Measurements from ENCODE around the gene ZNF554. TPM values are rescaled to one million over a fixed set of nuclear protein-coding genes. Genes with fewer than 3 reads are reported as not detected.

ZNF554 gene
- polyA plus RNA-seq, 1 of the 3 experiments (the other 2 are of a cell fraction) = 1.7 TPM

DNA sequence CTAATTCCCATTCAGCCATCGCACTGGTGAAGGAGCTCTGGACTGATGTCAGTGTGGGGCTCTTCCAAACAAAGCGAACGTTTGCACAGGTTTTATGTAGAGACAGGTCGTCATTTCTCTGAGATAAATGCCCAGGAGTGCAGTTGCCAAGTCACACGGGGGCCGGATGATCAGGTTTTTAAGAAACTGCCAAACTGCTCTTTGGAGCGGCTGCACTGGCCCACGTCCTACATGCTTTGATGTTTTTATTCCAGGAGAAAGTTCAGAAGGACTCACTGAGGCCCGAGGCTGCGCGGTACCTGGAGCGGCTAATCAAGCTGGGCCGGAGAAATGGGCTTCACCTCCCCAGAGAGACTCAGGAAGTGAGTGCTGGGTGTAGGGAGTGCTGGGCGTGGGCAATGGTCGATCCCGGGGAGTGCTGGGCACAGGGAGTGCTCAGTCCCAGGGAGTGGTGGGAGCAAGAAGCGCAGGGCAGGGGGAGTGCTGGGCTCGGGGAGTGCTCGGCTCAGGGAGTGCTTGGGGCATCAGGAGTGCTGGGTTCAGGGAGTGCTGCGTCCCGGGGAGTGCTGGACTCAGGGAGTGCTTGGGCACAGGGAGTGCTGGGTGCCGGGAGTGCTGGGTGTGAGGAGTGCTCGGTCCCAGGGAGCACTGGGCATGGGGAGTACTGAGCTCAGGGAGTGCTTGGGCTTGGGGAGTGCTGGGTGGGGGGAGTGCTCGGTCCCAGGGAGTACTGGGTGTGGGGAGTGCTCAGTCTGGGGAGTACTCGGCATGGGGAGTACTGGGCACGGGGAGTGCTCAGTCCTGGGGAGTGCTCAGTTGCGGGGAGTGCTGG, 23.6 kb upstream of the ZNF554 start:
- Histone ChIP-seq H3K4me1 (ENCODE audit: control insufficient read depth in 1 of 2, insufficient read depth in 2 of 2, low read depth in 1 of 2, low read length in 1 of 2) (no peaks in the 10 kb centered on the region), H3K27ac (ENCODE audit: low read depth in 2 of 2, low read length in 1 of 2) (no peak overlapping the region), H4K20me1 (ENCODE audit: insufficient read depth) (no peaks in the 10 kb centered on the region; the same call in 1 of the 2 replicates), H3K9me3 (no peaks in the 10 kb centered on the region), H3K36me3 (replicated peaks in 1 of 2; ENCODE audit: control insufficient read depth in 1 of 2, insufficient read depth in 2 of 2, low read length in 1 of 2) (peaks cover 11 to 49% of the 10 kb centered on the region in 2 experiments), H2AFZ (ENCODE audit: low read depth) (no peak overlapping the region), H3K4me2 (no peak overlapping the region), H3K79me2 (ENCODE audit: insufficient read depth) (no peaks in the 10 kb centered on the region), H3K27me3 (ENCODE audit: insufficient read depth) (no peaks in the 10 kb centered on the region), H3K9me2 (no peaks in the 10 kb centered on the region), H3K4me3 (ENCODE audit: low read depth in 2 of 2, low read length in 1 of 2) (no peak overlapping the region), H3K9ac (no peak overlapping the region), H3F3A (replicated peaks; ENCODE audit: insufficient read depth) (no peaks in the 10 kb centered on the region)
- no peak for DNase-seq
- CTCF ChIA-PET = interaction anchor here (1.2 kb wide), 1 partner anchor 23 kb away, joined by 6 read pairs; the partner anchor contains the start of gene ZNF554
- 90% methylated on average over 25 of the region's 27 CpGs for WGBS (ENCODE audit: low lambda C conversion rate)
- POLR2A ChIA-PET = no interaction called here
- TF ChIP-seq, protein P1, sequence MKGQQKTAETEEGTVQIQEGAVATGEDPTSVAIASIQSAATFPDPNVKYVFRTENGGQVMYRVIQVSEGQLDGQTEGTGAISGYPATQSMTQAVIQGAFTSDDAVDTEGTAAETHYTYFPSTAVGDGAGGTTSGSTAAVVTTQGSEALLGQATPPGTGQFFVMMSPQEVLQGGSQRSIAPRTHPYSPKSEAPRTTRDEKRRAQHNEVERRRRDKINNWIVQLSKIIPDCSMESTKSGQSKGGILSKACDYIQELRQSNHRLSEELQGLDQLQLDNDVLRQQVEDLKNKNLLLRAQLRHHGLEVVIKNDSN (IDR thresholded peaks at IDR 0.05; ENCODE audit: borderline replicate concordance, low read depth) = no peak
- no peak for TF ChIP-seq MEF2A (IDR thresholded peaks at IDR 0.05; ENCODE audit: borderline replicate concordance, low read depth)
- TF ChIP-seq GABPA (IDR thresholded peaks at IDR 0.05; ENCODE audit: low read depth) = no peak
- TF ChIP-seq, protein P2, sequence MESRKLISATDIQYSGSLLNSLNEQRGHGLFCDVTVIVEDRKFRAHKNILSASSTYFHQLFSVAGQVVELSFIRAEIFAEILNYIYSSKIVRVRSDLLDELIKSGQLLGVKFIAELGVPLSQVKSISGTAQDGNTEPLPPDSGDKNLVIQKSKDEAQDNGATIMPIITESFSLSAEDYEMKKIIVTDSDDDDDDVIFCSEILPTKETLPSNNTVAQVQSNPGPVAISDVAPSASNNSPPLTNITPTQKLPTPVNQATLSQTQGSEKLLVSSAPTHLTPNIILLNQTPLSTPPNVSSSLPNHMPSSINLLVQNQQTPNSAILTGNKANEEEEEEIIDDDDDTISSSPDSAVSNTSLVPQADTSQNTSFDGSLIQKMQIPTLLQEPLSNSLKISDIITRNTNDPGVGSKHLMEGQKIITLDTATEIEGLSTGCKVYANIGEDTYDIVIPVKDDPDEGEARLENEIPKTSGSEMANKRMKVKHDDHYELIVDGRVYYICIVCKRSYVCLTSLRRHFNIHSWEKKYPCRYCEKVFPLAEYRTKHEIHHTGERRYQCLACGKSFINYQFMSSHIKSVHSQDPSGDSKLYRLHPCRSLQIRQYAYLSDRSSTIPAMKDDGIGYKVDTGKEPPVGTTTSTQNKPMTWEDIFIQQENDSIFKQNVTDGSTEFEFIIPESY (IDR thresholded peaks at IDR 0.05; ENCODE audit: borderline replicate concordance, low read depth) = no peak
- TF ChIP-seq, protein P3, sequence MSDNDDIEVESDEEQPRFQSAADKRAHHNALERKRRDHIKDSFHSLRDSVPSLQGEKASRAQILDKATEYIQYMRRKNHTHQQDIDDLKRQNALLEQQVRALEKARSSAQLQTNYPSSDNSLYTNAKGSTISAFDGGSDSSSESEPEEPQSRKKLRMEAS (IDR thresholded peaks at IDR 0.05; ENCODE audit: low read depth) = no peak
- no peak for TF ChIP-seq ELF1 (IDR thresholded peaks at IDR 0.05)
- no peak for TF ChIP-seq NFIC (IDR thresholded peaks at IDR 0.05; ENCODE audit: borderline replicate concordance)
- no peak for TF ChIP-seq RFX5 (IDR thresholded peaks at IDR 0.05; ENCODE audit: low read length)
- TF ChIP-seq SMC3 (IDR thresholded peaks at IDR 0.05; ENCODE audit: low read depth, low read length) = no peak
- TF ChIP-seq RAD21 (IDR thresholded peaks at IDR 0.05; ENCODE audit: low read length) = no peak
- no peak for TF ChIP-seq CHD2 (IDR thresholded peaks at IDR 0.05; ENCODE audit: low read length, partially characterized antibody)

DNA sequence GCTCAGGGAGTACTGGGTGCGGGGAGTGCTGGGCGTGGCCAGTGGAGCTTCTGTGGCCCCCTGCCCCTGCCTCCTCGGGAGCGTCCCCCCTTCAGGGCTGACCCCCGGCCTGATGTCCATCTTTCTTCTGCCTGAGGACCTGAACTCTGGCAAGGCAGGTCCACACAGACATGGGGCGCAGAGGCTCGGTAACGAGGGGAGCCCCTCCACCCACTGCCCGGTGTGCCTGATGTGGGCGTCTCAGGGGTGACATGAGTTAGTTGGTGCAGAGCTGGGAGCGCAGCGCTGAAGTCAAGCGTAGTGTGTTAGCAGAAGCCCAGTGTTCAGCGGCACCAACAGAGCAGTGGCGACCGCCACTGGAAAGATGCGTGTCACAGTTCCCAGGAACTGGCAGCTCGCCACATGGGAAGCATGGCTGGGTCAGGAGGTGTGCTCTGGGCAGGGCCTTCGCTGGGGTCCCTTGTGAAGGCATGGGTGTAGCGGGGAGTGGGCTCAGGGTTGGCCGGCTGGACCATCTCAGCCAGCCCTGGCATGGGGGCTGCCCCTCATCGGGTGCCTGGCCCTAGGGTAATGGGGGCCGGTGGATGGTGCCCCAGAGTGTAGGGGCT, 22.9 kb upstream of the ZNF554 start:
- POLR2A ChIA-PET = no interaction called here
- no peak for DNase-seq
- H3K4me3 ChIP-seq (ENCODE audit: low read depth in 2 of 2, low read length in 1 of 2) = no peak overlapping the region
- CTCF ChIA-PET = interaction anchor here (1.1 to 1.2 kb wide), 2 partner anchors 23 to 72 kb away, joined by 3 to 6 read pairs; partner anchors contain the start of gene ZNF554
- H3F3A ChIP-seq (replicated peaks; ENCODE audit: insufficient read depth) = no peaks in the 10 kb centered on the region
- peaks cover 11 to 48% of the 10 kb centered on the region in 2 experiments for H3K36me3 ChIP-seq (replicated peaks in 1 of 2; ENCODE audit: control insufficient read depth in 1 of 2, insufficient read depth in 2 of 2, low read length in 1 of 2)
- H3K79me2 ChIP-seq (ENCODE audit: insufficient read depth) = no peaks in the 10 kb centered on the region
- WGBS (ENCODE audit: low lambda C conversion rate) = 97% methylated on average over 6 of the region's 23 CpGs
- H3K9ac ChIP-seq = no peak overlapping the region
- no peak overlapping the region for H3K4me2 ChIP-seq
- H3K4me1 ChIP-seq (ENCODE audit: control insufficient read depth in 1 of 2, insufficient read depth in 2 of 2, low read depth in 1 of 2, low read length in 1 of 2) = no peaks in the 10 kb centered on the region
- H3K9me3 ChIP-seq = no peaks in the 10 kb centered on the region
- H2AFZ ChIP-seq (ENCODE audit: low read depth) = no peak overlapping the region
- no peaks in the 10 kb centered on the region; the same call in 1 of the 2 replicates for H4K20me1 ChIP-seq (ENCODE audit: insufficient read depth)
- H3K9me2 ChIP-seq = no peaks in the 10 kb centered on the region
- H3K27ac ChIP-seq (ENCODE audit: low read depth in 2 of 2, low read length in 1 of 2) = no peak overlapping the region
- H3K27me3 ChIP-seq (ENCODE audit: insufficient read depth) = no peaks in the 10 kb centered on the region
- no peak for TF ChIP-seq EP300 (IDR thresholded peaks at IDR 0.05; ENCODE audit: borderline replicate concordance in 1 of 2, low read depth in 1 of 2, low read length in 1 of 2)
- TF ChIP-seq NFIC (IDR thresholded peaks at IDR 0.05; ENCODE audit: borderline replicate concordance) = no peak
- TF ChIP-seq RAD21 (IDR thresholded peaks at IDR 0.05; ENCODE audit: low read length) = no peak
- TF ChIP-seq SIN3A (IDR thresholded peaks at IDR 0.05; ENCODE audit: borderline replicate concordance, low read depth, low read length) = no peak
- no peak for TF ChIP-seq GATA2 (CRISPR knock-in tag; IDR thresholded peaks at IDR 0.05)
- no peak for TF ChIP-seq NRF1 (IDR thresholded peaks at IDR 0.05; ENCODE audit: low read depth, low read length)
- TF ChIP-seq JUND (IDR thresholded peaks at IDR 0.05) = no peak
- TF ChIP-seq, protein P1 (IDR thresholded peaks at IDR 0.05; ENCODE audit: borderline replicate concordance, low read depth) = no peak
- TF ChIP-seq MEF2A (IDR thresholded peaks at IDR 0.05; ENCODE audit: borderline replicate concordance, low read depth) = no peak
- TF ChIP-seq FOXJ3 (CRISPR knock-in tag; IDR thresholded peaks at IDR 0.05) = no peak
- no peak for TF ChIP-seq SMC3 (IDR thresholded peaks at IDR 0.05; ENCODE audit: low read depth, low read length)
- TF ChIP-seq, protein P4, sequence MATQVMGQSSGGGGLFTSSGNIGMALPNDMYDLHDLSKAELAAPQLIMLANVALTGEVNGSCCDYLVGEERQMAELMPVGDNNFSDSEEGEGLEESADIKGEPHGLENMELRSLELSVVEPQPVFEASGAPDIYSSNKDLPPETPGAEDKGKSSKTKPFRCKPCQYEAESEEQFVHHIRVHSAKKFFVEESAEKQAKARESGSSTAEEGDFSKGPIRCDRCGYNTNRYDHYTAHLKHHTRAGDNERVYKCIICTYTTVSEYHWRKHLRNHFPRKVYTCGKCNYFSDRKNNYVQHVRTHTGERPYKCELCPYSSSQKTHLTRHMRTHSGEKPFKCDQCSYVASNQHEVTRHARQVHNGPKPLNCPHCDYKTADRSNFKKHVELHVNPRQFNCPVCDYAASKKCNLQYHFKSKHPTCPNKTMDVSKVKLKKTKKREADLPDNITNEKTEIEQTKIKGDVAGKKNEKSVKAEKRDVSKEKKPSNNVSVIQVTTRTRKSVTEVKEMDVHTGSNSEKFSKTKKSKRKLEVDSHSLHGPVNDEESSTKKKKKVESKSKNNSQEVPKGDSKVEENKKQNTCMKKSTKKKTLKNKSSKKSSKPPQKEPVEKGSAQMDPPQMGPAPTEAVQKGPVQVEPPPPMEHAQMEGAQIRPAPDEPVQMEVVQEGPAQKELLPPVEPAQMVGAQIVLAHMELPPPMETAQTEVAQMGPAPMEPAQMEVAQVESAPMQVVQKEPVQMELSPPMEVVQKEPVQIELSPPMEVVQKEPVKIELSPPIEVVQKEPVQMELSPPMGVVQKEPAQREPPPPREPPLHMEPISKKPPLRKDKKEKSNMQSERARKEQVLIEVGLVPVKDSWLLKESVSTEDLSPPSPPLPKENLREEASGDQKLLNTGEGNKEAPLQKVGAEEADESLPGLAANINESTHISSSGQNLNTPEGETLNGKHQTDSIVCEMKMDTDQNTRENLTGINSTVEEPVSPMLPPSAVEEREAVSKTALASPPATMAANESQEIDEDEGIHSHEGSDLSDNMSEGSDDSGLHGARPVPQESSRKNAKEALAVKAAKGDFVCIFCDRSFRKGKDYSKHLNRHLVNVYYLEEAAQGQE (IDR thresholded peaks at IDR 0.05; ENCODE audit: low read depth, low read length) = no peak
